Stimulated activated CD8-positive, alpha-beta memory T cell treated with anti-CD3 and anti-CD28 coated beads, Interleukin-12 subunit alpha, Interleukin-12 subunit beta, amount 100 ng/mL, for 24 hours (primary cell): ENCODE results near the gene LIN52.

ENCODE experiments used
- DNase-seq: peaks from one replicate; pipeline ENCODE4 v3.0.0-alpha.2; 2020; ENCODE audit errors: extremely low read depth

LIN52 gene

DNA sequence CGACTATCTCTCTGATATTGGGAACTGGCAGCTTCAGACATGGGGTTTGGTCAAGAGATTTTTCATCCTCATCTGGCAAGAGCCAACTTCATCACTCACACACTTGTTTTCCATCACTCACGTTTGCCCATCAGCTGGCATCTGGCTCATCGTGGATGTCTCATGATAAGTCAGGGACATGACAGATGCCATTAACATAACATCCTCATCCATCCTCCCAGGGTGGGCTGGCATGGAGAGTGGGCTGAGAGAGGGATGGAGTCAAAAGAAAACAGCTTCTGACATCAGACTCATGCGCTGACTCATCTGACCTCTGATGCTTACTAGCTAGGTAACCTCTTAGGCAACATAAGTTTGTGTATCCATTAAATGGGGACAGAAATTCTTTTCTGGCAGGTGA is 152.7 kb downstream of the LIN52 start:
- DNase-seq = no peak

DNA sequence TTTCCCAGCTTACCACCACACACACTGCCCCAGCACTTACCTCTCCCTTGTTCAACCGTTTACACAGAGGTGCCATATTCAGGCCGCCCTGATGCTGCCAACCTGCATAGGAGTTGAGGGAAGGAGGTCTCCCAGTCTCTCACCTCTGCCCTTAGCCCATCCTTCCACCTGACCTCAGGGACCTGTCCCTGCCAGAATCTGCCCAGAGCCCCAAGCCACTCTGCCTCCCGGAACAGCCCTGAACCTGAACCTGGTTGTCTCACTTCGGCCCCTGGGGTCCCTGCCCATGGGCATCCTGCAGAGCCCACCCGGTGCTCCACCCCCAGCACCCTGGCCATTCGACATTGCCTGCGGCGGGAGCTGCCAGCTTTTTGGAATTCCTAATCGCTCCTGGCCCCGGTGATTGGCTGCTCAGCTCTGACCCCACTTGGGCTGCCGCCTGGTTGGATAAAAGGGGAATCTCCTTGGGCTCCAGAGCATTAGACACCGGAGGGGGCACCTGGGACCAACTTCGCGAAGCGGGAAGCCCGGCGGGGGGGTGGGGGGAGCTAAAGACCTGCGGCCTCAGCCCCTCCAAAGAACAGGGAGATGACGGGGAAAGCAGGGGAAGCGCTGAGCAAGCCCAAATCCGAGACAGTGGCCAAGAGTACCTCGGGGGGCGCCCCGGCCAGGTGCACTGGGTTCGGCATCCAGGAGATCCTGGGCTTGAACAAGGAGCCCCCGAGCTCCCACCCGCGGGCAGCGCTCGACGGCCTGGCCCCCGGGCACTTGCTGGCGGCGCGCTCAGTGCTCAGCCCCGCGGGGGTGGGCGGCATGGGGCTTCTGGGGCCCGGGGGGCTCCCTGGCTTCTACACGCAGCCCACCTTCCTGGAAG is 154.5 kb downstream of the LIN52 start, which contains the start of gene VSX2:
VSX2 (plus strand) TSS at position 476 of the 874 bp plus-strand sequence; CDS start at position 589, 113 bp downstream.
- no peak for DNase-seq

DNA sequence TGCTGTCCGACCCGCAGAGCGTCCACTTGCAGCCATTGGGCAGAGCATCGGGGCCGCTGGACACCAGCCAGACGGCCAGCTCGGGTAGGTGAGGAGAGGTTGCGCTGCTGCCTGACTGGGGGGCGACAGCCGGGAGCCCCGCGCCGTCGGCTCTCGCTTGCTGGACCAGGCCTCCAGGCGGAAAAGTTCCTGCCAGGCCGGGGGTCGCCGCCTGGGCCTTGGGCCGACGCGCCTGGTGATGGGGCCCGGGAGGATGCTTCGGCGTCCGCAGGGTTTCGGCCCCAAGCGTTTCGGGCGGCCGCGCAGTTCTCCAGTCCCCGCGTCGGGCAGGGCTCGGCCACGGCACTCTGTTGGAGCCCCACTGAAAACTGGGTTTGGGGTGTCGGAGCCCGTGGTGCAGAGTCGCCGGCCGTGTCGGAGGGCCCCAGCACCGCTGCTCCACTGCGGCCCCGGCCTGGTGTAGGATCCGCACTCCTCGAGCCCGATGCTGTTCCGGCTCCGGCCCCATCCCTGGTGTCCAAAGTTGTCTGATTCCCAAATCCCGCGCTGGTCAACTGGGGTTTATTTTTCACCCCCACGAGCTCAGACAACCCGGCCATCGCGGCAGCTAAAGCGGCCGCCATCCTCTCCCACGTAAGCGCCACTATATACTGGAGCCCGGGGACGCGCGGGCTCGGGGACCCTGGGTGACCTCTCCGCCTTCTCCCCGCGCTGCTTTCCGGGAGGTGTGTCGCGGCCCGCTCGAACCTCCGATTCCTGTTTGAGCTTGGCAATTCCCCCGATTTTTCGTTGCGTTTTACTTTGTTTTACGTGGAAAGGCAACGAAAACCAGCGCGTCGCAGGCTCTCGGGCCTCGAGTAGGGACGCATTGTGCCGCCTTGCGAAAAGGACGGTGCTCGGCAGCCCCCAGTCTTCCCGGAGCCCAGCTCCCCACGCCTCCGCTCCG is 155.4 kb downstream of the LIN52 start:
- DNase-seq = no peak

DNA sequence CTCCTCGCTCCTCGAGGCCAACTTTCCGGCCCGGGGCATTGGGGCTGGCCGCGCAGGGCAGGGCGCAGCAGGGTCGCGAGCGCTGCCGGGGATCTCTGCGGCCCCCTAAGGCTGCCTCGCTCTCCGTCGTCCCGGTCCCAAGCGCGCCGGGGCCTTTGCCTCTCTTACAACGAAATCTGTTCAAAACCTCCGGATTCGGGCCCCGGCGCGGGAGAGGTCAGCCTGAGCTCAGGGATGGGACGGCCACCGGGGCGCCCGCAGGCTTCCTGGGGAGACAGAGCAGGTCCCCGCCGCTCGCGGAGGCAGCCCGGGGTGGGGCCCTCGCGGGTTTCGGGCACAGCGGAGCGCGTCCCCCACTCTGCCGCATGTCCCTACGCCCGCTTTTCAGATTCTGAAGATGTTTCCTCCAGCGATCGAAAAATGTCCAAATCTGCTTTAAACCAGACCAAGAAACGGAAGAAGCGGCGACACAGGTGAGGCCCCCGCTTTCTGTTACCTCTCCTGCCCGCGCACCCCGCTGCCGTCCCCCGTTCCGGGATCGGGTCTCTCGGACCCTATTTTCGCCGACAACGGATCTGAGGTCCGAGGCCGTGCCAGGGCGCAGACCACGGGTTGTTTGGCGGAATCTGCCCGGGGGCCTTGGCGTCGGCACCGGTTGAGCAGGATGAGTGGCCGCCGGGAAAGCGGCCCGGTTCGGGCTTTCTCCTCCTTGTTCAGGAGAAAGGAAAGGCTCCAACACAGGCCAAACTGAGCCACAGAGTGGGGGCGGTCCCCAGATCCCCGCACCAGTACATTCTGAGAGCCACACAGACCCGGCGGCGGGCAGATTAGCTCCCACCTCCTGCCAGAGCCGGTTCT is 156.3 kb downstream of the LIN52 start:
- DNase-seq = no peak

DNA sequence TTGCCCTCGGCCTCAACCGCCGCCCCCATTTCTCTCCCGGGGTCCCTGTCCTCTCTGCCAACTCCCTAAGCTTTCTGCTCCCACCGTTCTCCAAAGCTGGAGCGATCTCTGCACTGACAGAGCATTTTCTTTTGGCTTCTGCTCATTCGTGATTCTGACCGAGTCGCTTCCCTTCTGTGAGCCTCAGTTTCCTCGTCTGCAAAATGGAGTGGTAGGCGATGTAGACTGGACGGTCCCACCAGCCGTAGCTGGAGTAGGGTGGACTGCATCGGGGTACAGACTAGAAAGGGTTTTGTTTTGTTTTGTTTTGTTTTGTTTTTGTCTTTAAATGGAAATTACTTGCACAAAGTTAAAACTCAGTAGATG is 156.9 kb downstream of the LIN52 start:
- no peak for DNase-seq

DNA sequence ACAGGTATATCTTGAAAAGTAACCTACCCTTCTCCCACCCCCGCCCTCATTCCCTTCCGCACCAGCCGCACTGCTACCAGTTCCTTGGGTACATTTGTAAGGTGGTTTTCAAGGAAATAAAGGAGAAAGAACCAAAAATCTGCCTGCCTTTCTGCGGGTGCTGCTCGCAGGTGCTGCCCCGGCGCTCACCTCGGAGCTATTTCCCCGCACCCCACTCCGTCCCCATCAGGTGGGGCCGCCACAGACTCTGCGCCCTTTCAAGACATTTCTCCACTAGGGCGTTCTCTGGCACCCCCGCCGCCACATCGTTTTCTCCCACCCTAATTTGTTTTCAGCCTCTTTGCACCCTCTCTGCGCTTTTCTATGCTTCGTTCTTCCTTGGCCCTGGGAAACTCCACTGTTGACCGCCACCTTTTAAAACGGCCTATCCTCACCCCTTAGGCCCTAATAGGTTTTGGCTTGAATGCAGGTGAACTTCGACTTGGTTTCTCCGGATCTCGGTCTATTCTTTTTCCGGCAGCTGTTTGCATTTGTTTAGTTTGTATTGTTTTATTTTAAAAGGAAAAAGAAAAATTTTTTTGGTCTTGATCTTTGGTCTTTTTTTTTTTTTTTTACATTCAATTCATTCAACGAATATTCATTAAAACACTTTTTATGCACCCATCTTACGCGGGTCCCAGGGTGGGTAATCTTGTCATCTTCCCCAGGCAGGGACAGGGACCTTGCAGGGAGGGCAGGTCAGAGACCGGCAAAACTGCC is 157.4 kb downstream of the LIN52 start:
- no peak for DNase-seq

DNA sequence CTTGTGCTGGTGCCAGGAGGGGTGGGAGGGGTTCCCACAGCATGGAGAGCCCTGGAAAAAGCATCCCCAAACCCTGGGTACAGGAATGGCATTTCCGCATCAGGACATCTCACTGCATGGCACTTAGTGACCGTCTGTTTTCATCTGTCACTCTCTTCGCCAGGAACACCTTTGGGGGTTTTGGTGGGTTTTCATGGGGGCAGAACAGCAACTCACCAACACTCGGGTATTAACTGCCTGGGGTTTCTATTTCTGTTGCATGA is 158.0 kb downstream of the LIN52 start:
- DNase-seq = no peak

DNA sequence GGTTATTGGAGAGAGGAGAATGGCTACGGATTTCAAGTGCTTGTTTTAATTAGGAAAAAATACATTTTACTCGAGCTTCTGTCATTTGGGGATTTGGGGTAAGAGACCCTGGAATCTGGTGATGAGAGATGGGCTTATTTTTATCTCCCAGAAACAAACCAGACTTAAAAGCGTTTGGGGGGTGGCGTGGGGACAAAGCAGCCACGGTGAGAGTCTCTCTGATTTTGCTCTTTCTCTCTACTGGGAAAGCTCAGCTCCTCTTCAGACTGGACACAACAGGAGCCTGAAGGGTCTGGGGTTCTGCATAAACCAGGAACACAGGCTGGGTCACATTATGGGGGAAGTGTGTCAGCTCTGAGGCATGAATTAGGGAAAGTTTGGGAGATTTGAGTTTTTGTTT is 158.3 kb downstream of the LIN52 start:
- DNase-seq = no peak

DNA sequence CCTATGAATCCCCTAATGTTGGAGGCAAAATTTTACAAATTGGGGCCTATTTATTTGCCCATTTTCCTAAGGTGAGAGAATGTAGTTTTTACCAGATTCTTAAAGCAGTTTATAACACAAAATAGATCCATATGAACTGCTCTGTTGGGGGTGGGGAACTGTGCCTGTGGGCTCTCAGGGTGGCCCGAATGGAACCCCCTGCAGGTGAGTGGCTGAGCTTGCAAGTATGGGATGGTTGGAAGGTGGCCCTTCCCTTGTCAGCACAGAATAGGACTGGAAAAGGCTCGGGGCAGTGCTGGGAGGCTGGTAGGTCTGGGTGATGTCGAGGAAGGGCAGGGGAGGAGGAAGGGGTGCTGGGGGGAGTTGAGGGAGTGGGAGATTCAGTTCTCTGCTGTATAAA is 159.4 kb downstream of the LIN52 start:
- no peak for DNase-seq

DNA sequence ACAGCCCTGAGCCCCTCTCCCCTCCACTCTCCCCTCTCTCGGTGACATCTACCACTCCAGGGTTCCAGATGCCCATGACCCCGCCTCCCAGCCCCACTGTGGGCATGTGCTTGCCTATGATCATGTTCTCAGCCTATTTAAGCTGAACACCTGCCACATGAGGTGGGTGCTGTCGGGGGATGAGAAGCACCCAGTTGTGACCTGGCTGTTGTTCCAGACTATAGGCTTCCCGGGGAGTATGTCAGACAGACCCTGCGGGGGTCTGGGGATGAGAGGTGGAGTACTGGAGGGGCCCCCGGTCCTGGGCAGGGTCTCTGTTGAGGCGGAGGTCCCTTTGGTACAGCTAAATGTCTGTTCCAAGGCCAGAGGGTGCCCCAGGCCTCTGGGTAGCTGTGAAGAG is 160.5 kb downstream of the LIN52 start:
- no peak for DNase-seq

DNA sequence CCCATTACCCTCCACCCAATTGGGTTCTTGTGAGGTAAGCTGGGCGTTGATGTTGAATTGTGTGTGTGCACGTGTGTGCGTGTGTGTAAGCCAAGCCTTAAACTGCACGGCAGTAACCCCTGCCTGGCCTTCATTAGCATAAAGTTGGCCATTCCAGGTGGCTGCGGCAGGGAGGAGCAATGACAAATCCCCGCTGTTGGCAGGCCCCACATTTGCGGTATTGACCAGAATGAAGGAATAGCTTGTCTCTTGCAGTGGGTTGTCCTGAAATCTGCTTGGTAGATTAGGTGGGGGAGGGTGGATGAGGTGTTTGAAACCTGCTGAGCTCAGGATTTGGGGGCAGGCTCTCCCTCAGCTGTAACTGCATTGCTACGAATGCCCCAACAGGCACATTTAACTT is 161.8 kb downstream of the LIN52 start:
- DNase-seq = no peak

DNA sequence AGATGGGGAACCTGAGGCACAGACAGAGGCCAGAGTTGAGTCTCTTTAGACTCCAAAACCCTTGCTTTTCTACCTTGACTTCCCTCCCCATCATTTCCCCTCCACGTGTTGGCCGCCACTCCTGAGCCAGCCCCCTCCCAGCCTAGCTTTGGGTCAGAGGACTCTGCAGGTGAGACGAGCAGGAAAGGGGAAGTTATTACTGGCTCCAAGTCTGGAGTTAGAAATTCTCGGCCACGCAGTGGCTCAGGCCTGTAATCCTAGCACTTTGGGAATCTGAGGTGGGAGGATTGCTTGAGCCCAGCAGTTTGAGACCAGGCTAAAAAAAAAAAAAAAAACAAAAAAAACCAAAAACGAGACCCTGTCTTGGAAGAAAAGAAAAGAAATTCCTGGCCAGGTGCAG is 163.3 kb downstream of the LIN52 start:
- DNase-seq = no peak

DNA sequence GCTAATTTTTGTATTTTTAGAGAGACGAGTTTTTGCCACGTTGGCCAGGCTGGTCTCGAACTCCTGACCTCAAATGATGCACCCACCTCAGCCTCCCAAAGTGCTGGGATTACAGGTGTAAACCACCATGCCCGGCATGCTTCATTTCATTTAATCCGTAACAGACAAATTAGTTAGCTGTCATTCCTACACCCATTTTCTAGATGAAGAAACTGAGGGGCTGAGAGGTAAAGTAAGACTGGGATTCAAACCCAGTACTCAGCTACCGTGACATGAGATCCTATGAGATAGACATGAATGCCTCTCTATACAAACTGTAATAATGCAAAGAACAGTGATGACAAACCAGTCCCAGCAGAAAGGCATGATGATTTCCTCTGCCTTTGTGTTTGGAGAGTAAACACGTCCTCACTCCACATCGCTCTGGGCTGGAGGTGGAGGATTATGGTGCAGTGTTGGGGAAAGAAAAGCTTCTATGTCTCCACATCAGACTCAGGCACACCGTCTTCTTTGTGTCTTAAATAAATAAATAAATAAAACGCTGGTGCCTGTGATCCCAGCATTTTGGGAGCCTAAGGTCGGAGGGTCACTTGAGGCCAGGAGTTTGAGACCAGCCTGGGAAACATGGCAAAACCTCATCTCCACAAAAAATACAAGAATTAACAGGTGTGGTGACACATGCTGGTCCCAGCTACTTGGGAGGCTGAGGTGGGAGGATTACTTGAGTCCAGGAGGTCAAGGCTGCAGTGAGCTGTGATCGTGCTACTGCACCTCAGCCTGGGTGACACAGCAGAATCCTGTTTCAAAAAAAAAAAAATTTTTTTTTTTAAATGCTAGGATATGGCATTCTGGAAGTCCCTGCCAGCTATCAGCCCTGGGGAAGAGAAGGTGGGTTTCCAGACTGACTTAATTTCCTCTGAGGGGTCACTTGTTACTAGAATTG is 164.9 kb downstream of the LIN52 start:
- DNase-seq = no peak
